SK-N-SH (cell line): ENCODE data around the gene LZTFL1. TPM values are rescaled to one million over a fixed set of nuclear protein-coding genes. Genes with fewer than 3 reads are reported as not detected.

Experiments used
- CTCF ChIA-PET: fragments of 300-600, 350-600 bp; formaldehyde crosslinking; extraction: SDS; loops from one replicate; lab custom pipeline; 2021; lab: Yijun Ruan, JAX
- POLR2A ChIA-PET: fragments of 350-600 bp; sonication (Branson Sonifier 250); formaldehyde crosslinking; extraction: SDS; loops from one replicate; lab custom pipeline; 2020; ENCODE audit warnings: antibody characterized with exemption, inconsistent platforms; lab: Yijun Ruan, JAX
- DNase-seq: peaks from one replicate; pipeline ENCODE4 v3.0.0; 2012
- H2AFZ ChIP-seq: fragments of 200-600 bp; sonication (generic); 2 replicates; pipeline ENCODE4 v1.8.1; 2016; ENCODE audit warnings: antibody characterized with exemption, mild to moderate bottlenecking, low read depth
- H3F3A ChIP-seq: fragments of 200-600 bp; sonication (generic); replicated peaks from 2 replicates; pipeline ENCODE3; 2016; ENCODE audit warnings: antibody characterized with exemption, mild to moderate bottlenecking; ENCODE audit not compliant: insufficient read depth
- H3K27ac ChIP-seq, 2 experiments: fragments of 200-500 bp in 1 of 2; fragments of 200-600 bp in 1 of 2; sonication (Bioruptor generic) in 1 of 2; sonication (generic), shearing (Covaris generic) in 1 of 2; 2 replicates each; pipeline versions ENCODE4 v1.5.1 to v1.6.1; 2014 to 2016; ENCODE audit warnings: low read depth in 2 of 2, inconsistent platforms in 1 of 2, low read length in 1 of 2, mild to moderate bottlenecking in 1 of 2, mixed read lengths in 1 of 2
- H3K27me3 ChIP-seq: fragments of 200-600 bp; sonication (generic), shearing (Covaris generic); 2 replicates; pipeline ENCODE4 v1.6.1; 2016; ENCODE audit warnings: mixed run types; ENCODE audit not compliant: insufficient read depth
- H3K36me3 ChIP-seq, 2 experiments: fragments of 200-500 bp in 1 of 2; fragments of 200-600 bp in 1 of 2; sonication (Bioruptor generic) in 1 of 2; sonication (generic) in 1 of 2; replicated peaks in 1 of 2; 2 replicates each; pipeline versions ENCODE3 to v1.5.1; 2014 to 2016; ENCODE audit warnings: low read length in 1 of 2, mild to moderate bottlenecking in 1 of 2; ENCODE audit not compliant: insufficient read depth in 2 of 2, control insufficient read depth in 1 of 2
- H3K4me1 ChIP-seq, 2 experiments: fragments of 200-500 bp in 1 of 2; fragments of 200-600 bp in 1 of 2; sonication (Bioruptor generic) in 1 of 2; sonication (generic), shearing (Covaris generic) in 1 of 2; 2 replicates each; pipeline versions ENCODE4 v1.5.1 to v1.6.1; 2014 to 2016; ENCODE audit warnings: low read depth in 1 of 2, low read length in 1 of 2, mixed run types in 1 of 2; ENCODE audit not compliant: insufficient read depth in 2 of 2, control insufficient read depth in 1 of 2
- H3K4me2 ChIP-seq: fragments of 200-600 bp; sonication (generic), shearing (Covaris generic); 2 replicates; pipeline ENCODE4 v1.6.1; 2017; ENCODE audit warnings: mixed run types
- H3K4me3 ChIP-seq, 2 experiments: fragments of 200-500 bp in 1 of 2; fragments of 200-600 bp in 1 of 2; sonication (Bioruptor generic) in 1 of 2; sonication (generic), shearing (Covaris generic) in 1 of 2; 2 replicates each; pipeline versions ENCODE4 v1.5.1 to v1.8.1; 2014 to 2016; ENCODE audit warnings: low read depth in 2 of 2, inconsistent platforms in 1 of 2, low read length in 1 of 2, mild to moderate bottlenecking in 1 of 2, mixed read lengths in 1 of 2, moderate library complexity in 1 of 2
- H3K79me2 ChIP-seq: fragments of 200-600 bp; sonication (generic); 2 replicates; pipeline ENCODE4 v1.8.1; 2017; ENCODE audit warnings: mild to moderate bottlenecking; ENCODE audit not compliant: insufficient read depth
- H3K9ac ChIP-seq: fragments of 200-600 bp; sonication (generic); 2 replicates; pipeline ENCODE4 v1.6.1; 2017; ENCODE audit warnings: mixed run types
- H3K9me2 ChIP-seq: fragments of 200-600 bp; sonication (generic); 2 replicates; pipeline ENCODE4 v1.6.1; 2017; ENCODE audit warnings: mixed run types
- H3K9me3 ChIP-seq: fragments of 200-600 bp; sonication (generic); 2 replicates; pipeline ENCODE4 v1.6.1; 2017; ENCODE audit warnings: mixed run types, mild to moderate bottlenecking, moderate library complexity
- H4K20me1 ChIP-seq: fragments of 200-600 bp; sonication (generic); 2 replicates; pipeline ENCODE4 v1.6.1; 2017; ENCODE audit warnings: mild to moderate bottlenecking, mixed run types; ENCODE audit not compliant: insufficient read depth
- FOXM1 ChIP-seq: IDR thresholded peaks from 2 replicates; pipeline ENCODE4 v1.4.0; 2012; ENCODE audit warnings: low read depth, mild to moderate bottlenecking
- GABPA ChIP-seq: IDR thresholded peaks from 2 replicates; pipeline ENCODE4 v1.4.0; 2012; ENCODE audit warnings: low read depth, mild to moderate bottlenecking
- GATA2 ChIP-seq: sonication (generic); formaldehyde crosslinking; IDR thresholded peaks from 2 replicates; pipeline ENCODE4 v1.5.0; 2020; ENCODE audit warnings: mild to moderate bottlenecking, missing genetic modification reagents
- NFIC ChIP-seq: IDR thresholded peaks from 2 replicates; pipeline ENCODE4 v1.4.0; 2012; ENCODE audit warnings: borderline replicate concordance
- POLR2AphosphoS5 ChIP-seq: IDR thresholded peaks from 2 replicates; pipeline ENCODE4 v1.6.1; 2012; ENCODE audit warnings: low read depth, low read length
- RCOR1 ChIP-seq: fragments of 150-350 bp; IDR thresholded peaks from 2 replicates; pipeline ENCODE4 v1.6.1; 2017; ENCODE audit warnings: antibody characterized with exemption, low read length
- RFX5 ChIP-seq: IDR thresholded peaks from 2 replicates; pipeline ENCODE4 v1.6.1; 2012; ENCODE audit warnings: mild to moderate bottlenecking, improper control_type of control experiment, low read length
- SIN3A ChIP-seq: IDR thresholded peaks from 2 replicates; pipeline ENCODE4 v1.6.1; 2012; ENCODE audit warnings: low read depth, mild to moderate bottlenecking, low read length, moderate library complexity, borderline replicate concordance
- TAF1 ChIP-seq: IDR thresholded peaks from 2 replicates; pipeline ENCODE4 v1.6.1; 2012; ENCODE audit warnings: low read depth, mild to moderate bottlenecking, low read length, moderate library complexity, borderline replicate concordance
- TEAD4 ChIP-seq: IDR thresholded peaks from 2 replicates; pipeline ENCODE4 v1.4.0; 2012; ENCODE audit warnings: mild to moderate bottlenecking, borderline replicate concordance; ENCODE audit not compliant: insufficient read depth
- WGBS: methylation state at CpG from one replicate; pipeline ENCODE4 v1.1.6; 2017; ENCODE audit warnings: low lambda C conversion rate; 5-methylcytosine and 5-hydroxymethylcytosine counted together
- polyA plus RNA-seq, 3 experiments: library from polyadenylated mRNA; depleted of rRNA; stranded (reverse); fragments of >200 nt; gene quantifications; 2 replicates each; pipeline ENCODE4 v1.2.3, GENCODE V29; 2012
- TF ChIP-seq, protein P1 (sequence below): IDR thresholded peaks from 2 replicates; pipeline ENCODE4 v1.4.0; 2012; ENCODE audit warnings: low read depth, borderline replicate concordance
- TF ChIP-seq, protein P2 (sequence below): fragments of 200-600 bp; sonication (generic); IDR thresholded peaks from 2 replicates; pipeline ENCODE4 v1.6.1; 2017; ENCODE audit warnings: antibody characterized with exemption, mild to moderate bottlenecking, moderate library complexity
- TF ChIP-seq, protein P3 (sequence below): IDR thresholded peaks from 2 replicates; pipeline ENCODE4 v1.4.0; 2012; ENCODE audit warnings: low read depth
- TF ChIP-seq, protein P4 (sequence below): IDR thresholded peaks from 2 replicates; pipeline ENCODE4 v1.4.0; 2012; ENCODE audit warnings: low read depth, borderline replicate concordance
- TF ChIP-seq, protein P5 (sequence below): fragments of 150-350 bp; IDR thresholded peaks from 2 replicates; pipeline ENCODE4 v1.6.1; 2017; ENCODE audit warnings: antibody characterized with exemption, low read length, low read depth, borderline replicate concordance

LZTFL1 gene
- polyA plus RNA-seq, 1 of the 3 experiments (the other 2 are of a cell fraction): 11.9 TPM

DNA sequence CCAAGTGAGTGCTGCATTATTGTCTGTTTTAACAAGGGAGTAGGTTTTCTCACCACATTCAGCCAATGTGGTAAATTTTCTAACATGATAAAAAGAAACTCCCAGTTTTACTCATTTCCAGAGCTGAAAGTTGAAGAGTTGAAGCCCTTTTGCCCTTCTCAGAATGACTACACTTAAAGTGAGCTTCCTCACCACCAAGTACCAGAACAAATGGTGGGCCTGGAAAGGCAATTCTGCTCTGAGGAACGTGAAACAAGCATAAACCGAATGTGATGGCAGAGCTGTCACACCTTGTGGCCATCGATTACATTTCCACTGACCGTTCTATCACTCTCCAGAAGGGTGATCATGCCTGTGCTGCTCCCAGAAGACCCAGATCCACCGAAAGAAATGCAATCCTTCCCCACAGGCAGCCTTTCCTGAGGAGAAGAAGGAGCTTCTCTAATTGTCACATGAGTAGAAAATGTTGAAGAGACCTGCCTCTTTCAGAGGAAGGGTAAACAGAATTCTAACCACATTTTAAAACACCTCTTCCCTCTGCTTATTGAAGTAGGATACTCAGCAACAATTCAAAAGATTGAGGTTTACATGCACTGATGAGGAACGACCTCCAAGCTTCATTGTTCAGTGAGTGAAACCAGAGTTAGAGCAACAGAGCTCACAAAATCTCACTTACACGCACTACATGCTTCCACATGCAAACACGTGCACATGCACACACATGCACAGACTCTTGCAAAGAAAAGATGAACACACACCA lies 23.0 kb upstream of the LZTFL1 start:
- no peaks in the 10 kb centered on the region for H3K9me3 ChIP-seq
- H3K9me2 ChIP-seq: no peaks in the 10 kb centered on the region
- peaks cover 0 to 2% of the 10 kb centered on the region in 2 experiments; a peak in 1 of 4 replicates for H3K4me1 ChIP-seq
- H3F3A ChIP-seq: no peaks in the 10 kb centered on the region
- ChIA-PET CTCF (no interaction called here), POLR2A (no interaction called here)
- no peaks in the 10 kb centered on the region for H4K20me1 ChIP-seq
- no peak overlapping the region for H3K9ac ChIP-seq
- no peaks in the 10 kb centered on the region for H3K36me3 ChIP-seq
- TF ChIP-seq, protein P1, sequence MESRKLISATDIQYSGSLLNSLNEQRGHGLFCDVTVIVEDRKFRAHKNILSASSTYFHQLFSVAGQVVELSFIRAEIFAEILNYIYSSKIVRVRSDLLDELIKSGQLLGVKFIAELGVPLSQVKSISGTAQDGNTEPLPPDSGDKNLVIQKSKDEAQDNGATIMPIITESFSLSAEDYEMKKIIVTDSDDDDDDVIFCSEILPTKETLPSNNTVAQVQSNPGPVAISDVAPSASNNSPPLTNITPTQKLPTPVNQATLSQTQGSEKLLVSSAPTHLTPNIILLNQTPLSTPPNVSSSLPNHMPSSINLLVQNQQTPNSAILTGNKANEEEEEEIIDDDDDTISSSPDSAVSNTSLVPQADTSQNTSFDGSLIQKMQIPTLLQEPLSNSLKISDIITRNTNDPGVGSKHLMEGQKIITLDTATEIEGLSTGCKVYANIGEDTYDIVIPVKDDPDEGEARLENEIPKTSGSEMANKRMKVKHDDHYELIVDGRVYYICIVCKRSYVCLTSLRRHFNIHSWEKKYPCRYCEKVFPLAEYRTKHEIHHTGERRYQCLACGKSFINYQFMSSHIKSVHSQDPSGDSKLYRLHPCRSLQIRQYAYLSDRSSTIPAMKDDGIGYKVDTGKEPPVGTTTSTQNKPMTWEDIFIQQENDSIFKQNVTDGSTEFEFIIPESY: no peak
- TF ChIP-seq, protein P2, sequence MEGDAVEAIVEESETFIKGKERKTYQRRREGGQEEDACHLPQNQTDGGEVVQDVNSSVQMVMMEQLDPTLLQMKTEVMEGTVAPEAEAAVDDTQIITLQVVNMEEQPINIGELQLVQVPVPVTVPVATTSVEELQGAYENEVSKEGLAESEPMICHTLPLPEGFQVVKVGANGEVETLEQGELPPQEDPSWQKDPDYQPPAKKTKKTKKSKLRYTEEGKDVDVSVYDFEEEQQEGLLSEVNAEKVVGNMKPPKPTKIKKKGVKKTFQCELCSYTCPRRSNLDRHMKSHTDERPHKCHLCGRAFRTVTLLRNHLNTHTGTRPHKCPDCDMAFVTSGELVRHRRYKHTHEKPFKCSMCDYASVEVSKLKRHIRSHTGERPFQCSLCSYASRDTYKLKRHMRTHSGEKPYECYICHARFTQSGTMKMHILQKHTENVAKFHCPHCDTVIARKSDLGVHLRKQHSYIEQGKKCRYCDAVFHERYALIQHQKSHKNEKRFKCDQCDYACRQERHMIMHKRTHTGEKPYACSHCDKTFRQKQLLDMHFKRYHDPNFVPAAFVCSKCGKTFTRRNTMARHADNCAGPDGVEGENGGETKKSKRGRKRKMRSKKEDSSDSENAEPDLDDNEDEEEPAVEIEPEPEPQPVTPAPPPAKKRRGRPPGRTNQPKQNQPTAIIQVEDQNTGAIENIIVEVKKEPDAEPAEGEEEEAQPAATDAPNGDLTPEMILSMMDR: no peak
- TF ChIP-seq, protein P3, sequence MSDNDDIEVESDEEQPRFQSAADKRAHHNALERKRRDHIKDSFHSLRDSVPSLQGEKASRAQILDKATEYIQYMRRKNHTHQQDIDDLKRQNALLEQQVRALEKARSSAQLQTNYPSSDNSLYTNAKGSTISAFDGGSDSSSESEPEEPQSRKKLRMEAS: no peak
- TF ChIP-seq TEAD4: no peak
- TF ChIP-seq GATA2 (CRISPR knock-in tag): no peak
- TF ChIP-seq POLR2AphosphoS5: no peak
- no peak for TF ChIP-seq TAF1
- no peak for TF ChIP-seq FOXM1
- TF ChIP-seq RCOR1: no peak
- no peak for TF ChIP-seq NFIC
- no peak for TF ChIP-seq RFX5
- TF ChIP-seq, protein P4, sequence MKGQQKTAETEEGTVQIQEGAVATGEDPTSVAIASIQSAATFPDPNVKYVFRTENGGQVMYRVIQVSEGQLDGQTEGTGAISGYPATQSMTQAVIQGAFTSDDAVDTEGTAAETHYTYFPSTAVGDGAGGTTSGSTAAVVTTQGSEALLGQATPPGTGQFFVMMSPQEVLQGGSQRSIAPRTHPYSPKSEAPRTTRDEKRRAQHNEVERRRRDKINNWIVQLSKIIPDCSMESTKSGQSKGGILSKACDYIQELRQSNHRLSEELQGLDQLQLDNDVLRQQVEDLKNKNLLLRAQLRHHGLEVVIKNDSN: no peak
- TF ChIP-seq, protein P5, sequence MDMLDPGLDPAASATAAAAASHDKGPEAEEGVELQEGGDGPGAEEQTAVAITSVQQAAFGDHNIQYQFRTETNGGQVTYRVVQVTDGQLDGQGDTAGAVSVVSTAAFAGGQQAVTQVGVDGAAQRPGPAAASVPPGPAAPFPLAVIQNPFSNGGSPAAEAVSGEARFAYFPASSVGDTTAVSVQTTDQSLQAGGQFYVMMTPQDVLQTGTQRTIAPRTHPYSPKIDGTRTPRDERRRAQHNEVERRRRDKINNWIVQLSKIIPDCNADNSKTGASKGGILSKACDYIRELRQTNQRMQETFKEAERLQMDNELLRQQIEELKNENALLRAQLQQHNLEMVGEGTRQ: no peak
- TF ChIP-seq SIN3A: no peak
- no peak for TF ChIP-seq GABPA
- DNase-seq: no peak
- no peak overlapping the region for H3K27ac ChIP-seq
- WGBS: 22% methylated on average over 8 of the region's 8 CpGs
- peaks cover 4% of the 10 kb centered on the region; the same call in 1 of the 2 replicates for H3K27me3 ChIP-seq
- H3K4me2 ChIP-seq: no peak overlapping the region
- H3K79me2 ChIP-seq: no peaks in the 10 kb centered on the region
- H2AFZ ChIP-seq: no peak overlapping the region
- H3K4me3 ChIP-seq: no peak overlapping the region
